GM23338 (cell line): ENCODE data around the gene DRC7. TPM values are rescaled to one million over a fixed set of nuclear protein-coding genes. Genes with fewer than 3 reads are reported as not detected.

Experiments
- ATAC-seq: fragments of 200-7000 bp; cut with Tn5 transposase; 3 replicates; pipeline ENCODE4 v1.9.1; 2020
- DNase-seq: peaks from one replicate; pipeline ENCODE4 v3.0.0-alpha.2; 2015; ENCODE audit warnings: low spot score
- H2AFZ ChIP-seq: fragments of 200-600 bp; sonication (generic); 2 replicates; pipeline ENCODE4 v1.8.0; 2016; ENCODE audit warnings: antibody characterized with exemption, mild to moderate bottlenecking, moderate library complexity
- H3F3A ChIP-seq: fragments of 200-600 bp; sonication (generic); replicated peaks from 2 replicates; pipeline ENCODE4 v1.8.0; 2017; ENCODE audit warnings: antibody characterized with exemption, mixed run types, low read depth
- H3K27ac ChIP-seq: fragments of 200-600 bp; sonication (generic); 2 replicates; pipeline ENCODE4 v1.6.1; 2016; ENCODE audit warnings: low read depth
- H3K27me3 ChIP-seq: fragments of 200-600 bp; sonication (generic); 2 replicates; pipeline ENCODE4 v1.8.0; 2016; ENCODE audit warnings: mild to moderate bottlenecking, mixed run types, moderate library complexity; ENCODE audit not compliant: insufficient read depth
- H3K36me3 ChIP-seq: fragments of 200-600 bp; sonication (generic); 2 replicates; pipeline ENCODE4 v1.8.0; 2016; ENCODE audit warnings: mild to moderate bottlenecking; ENCODE audit not compliant: insufficient read depth
- H3K4me1 ChIP-seq: fragments of 200-600 bp; sonication (generic); 2 replicates; pipeline ENCODE4 v1.8.0; 2016; ENCODE audit warnings: mild to moderate bottlenecking, moderate library complexity; ENCODE audit not compliant: insufficient read depth
- H3K4me2 ChIP-seq: fragments of 200-600 bp; sonication (generic); 2 replicates; pipeline ENCODE4 v1.7.1; 2017; ENCODE audit warnings: mixed run types
- H3K4me3 ChIP-seq: fragments of 200-600 bp; sonication (generic); 2 replicates; pipeline ENCODE4 v1.6.1; 2016; ENCODE audit warnings: mixed run types
- H3K79me2 ChIP-seq: fragments of 200-600 bp; sonication (generic); replicated peaks from 2 replicates; pipeline ENCODE4 v1.8.0; 2017; ENCODE audit warnings: mild to moderate bottlenecking; ENCODE audit not compliant: insufficient read depth
- H3K9me2 ChIP-seq: fragments of 200-600 bp; sonication (generic); 2 replicates; pipeline ENCODE4 v1.8.0; 2017; ENCODE audit not compliant: insufficient read depth
- H4K20me1 ChIP-seq: fragments of 200-600 bp; sonication (generic); replicated peaks from 2 replicates; pipeline ENCODE4 v1.8.0; 2017; ENCODE audit warnings: mild to moderate bottlenecking; ENCODE audit not compliant: insufficient read depth
- H3K27ac Mint-ChIP-seq: 2 replicates; pipeline ENCODE4 v1.8.0; 2020; ENCODE audit warnings: inconsistent platforms, mild to moderate bottlenecking, moderate library complexity, mixed read lengths
- H3K27me3 Mint-ChIP-seq: 3 replicates; pipeline ENCODE4 v1.8.0; 2022; ENCODE audit warnings: low read depth, mild to moderate bottlenecking, moderate library complexity, mixed read lengths, inconsistent platforms; ENCODE audit not compliant: insufficient read depth, poor library complexity
- H3K36me3 Mint-ChIP-seq: 3 replicates; pipeline ENCODE4 v1.8.0; 2021; ENCODE audit warnings: low read depth, mild to moderate bottlenecking, inconsistent platforms, moderate library complexity, mixed read lengths
- H3K4me1 Mint-ChIP-seq: 3 replicates; pipeline ENCODE4 v1.8.0; 2020; ENCODE audit warnings: mild to moderate bottlenecking, inconsistent platforms, mixed read lengths
- H3K4me3 Mint-ChIP-seq: 3 replicates; pipeline ENCODE4 v1.8.0; 2021; ENCODE audit warnings: moderate library complexity, mild to moderate bottlenecking, inconsistent platforms, mixed read lengths
- H3K9me3 Mint-ChIP-seq: 3 replicates; pipeline ENCODE4 v1.8.0; 2020; ENCODE audit warnings: moderate library complexity, mild to moderate bottlenecking, inconsistent platforms, mixed read lengths
- CREB1 ChIP-seq: fragments of 250-450 bp; sonication (Bioruptor Pico); IDR thresholded peaks from 2 replicates; pipeline ENCODE4 v1.5.0; 2020; ENCODE audit warnings: low read depth, mild to moderate bottlenecking, moderate library complexity
- CTCF ChIP-seq, 2 experiments: fragments of 200-600 bp in 1 of 2; sonication (generic) in 1 of 2; conservative IDR thresholded peaks; 2 replicates each; pipeline versions ENCODE4 v1.5.1 to v1.6.1; 2016 to 2017; ENCODE audit warnings: antibody characterized with exemption in 2 of 2, low read depth in 2 of 2, mild to moderate bottlenecking in 2 of 2, moderate library complexity in 1 of 2
- EZH2 ChIP-seq: fragments of 200-600 bp; sonication (generic); IDR thresholded peaks from one replicate; pipeline ENCODE4 v1.8.0; 2017; ENCODE audit warnings: antibody characterized with exemption, mild to moderate bottlenecking, low read depth; ENCODE audit not compliant: unreplicated experiment
- EZH2phosphoT487 ChIP-seq: fragments of 200-600 bp; sonication (generic); IDR thresholded peaks from one replicate; pipeline ENCODE4 v1.8.1; 2018; ENCODE audit warnings: antibody characterized with exemption; ENCODE audit not compliant: unreplicated experiment
- JUNB ChIP-seq: IDR thresholded peaks from one replicate; pipeline ENCODE4 v1.6.1; 2016; ENCODE audit warnings: antibody characterized with exemption; ENCODE audit not compliant: unreplicated experiment
- NANOG ChIP-seq: IDR thresholded peaks from 2 replicates; pipeline ENCODE4 v1.6.1; 2016; ENCODE audit warnings: antibody characterized with exemption, borderline replicate concordance
- POLR2AphosphoS5 ChIP-seq: IDR thresholded peaks from 2 replicates; pipeline ENCODE4 v1.6.1; 2016; ENCODE audit warnings: antibody characterized with exemption, low read depth
- REST ChIP-seq: IDR thresholded peaks from one replicate; pipeline ENCODE4 v1.6.1; 2018; ENCODE audit warnings: antibody characterized with exemption; ENCODE audit not compliant: unreplicated experiment
- STAT1 ChIP-seq: IDR thresholded peaks from one replicate; pipeline ENCODE4 v1.6.1; 2016; ENCODE audit warnings: antibody characterized with exemption; ENCODE audit not compliant: unreplicated experiment
- ZNF114 ChIP-seq: fragments of 250-450 bp; sonication (Bioruptor Pico); IDR thresholded peaks from 2 replicates; pipeline ENCODE4 v1.5.0; 2020; ENCODE audit warnings: mild to moderate bottlenecking, moderate library complexity
- ZNF331 ChIP-seq: fragments of 250-450 bp; sonication (Bioruptor Pico); IDR thresholded peaks from 2 replicates; pipeline ENCODE4 v1.5.0; 2020; ENCODE audit warnings: low read depth, mild to moderate bottlenecking, moderate library complexity
- ZNF462 ChIP-seq: fragments of 250-450 bp; sonication (Bioruptor Pico); IDR thresholded peaks from 2 replicates; pipeline ENCODE4 v1.5.0; 2020; ENCODE audit warnings: mild to moderate bottlenecking, moderate library complexity
- polyA plus RNA-seq: library from polyadenylated mRNA; unstranded; fragments of >200 nt; fragmentation: Nextera tagmentation; extraction: Ambion mirVana; gene quantifications from 2 replicates; pipeline ENCODE4 v1.2.1, GENCODE V29; 2016
- total RNA-seq: library from RNA; depleted of rRNA; stranded (reverse); fragments of >200 nt; shearing (Covaris generic); gene quantifications from 2 replicates; pipeline ENCODE4 v1.2.3, GENCODE V29; 2014
- TF ChIP-seq, protein P1 (sequence below): IDR thresholded peaks from 2 replicates; pipeline ENCODE4 v1.6.1; 2016; ENCODE audit warnings: antibody characterized with exemption

Gene DRC7
- total and polyA plus RNA-seq, 2 experiments from 2014 or later, result not detected

DNA sequence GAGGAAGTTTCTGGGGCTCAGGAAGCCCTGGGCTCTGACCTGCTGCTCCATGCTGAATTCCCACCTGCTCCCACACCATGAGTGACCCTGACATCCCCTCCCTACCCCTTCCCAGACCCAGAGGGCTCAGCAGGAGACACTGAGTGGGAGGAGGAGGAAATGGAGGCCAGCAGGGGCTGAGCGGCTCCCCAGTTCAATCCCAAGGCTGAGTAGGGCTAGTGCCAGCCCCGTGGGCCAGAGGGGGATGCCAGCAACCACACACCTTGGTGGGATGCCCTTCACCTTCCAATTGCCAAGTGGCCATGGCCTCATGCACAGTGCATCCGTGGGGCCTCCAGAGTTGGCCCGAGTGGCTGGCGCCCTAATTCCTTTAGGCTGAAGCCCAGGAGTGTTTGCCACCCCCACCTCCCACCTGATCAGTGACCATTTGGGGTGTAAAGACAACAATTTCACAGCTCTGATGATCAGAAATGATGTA is 27.5 kb upstream of the DRC7 start:
- no peak overlapping the region for H3K4me3 ChIP-seq
- no peaks in the 10 kb centered on the region; the same call in 1 of the 3 replicates for H3K9me3 Mint-ChIP-seq
- H4K20me1 ChIP-seq, result no peaks in the 10 kb centered on the region
- H3K27me3 Mint-ChIP-seq, result peaks cover 5% of the 10 kb centered on the region
- H2AFZ ChIP-seq, result no peak overlapping the region
- H3K9me2 ChIP-seq, result no peaks in the 10 kb centered on the region
- no peaks in the 10 kb centered on the region for H3K36me3 Mint-ChIP-seq
- no peaks in the 10 kb centered on the region for H3F3A ChIP-seq
- H3K79me2 ChIP-seq, result no peaks in the 10 kb centered on the region
- no peak overlapping the region for H3K4me3 Mint-ChIP-seq
- DNase-seq (no peak), ATAC-seq (no peak)
- TF ChIP-seq ZNF462 (CRISPR knock-in tag), result no peak
- TF ChIP-seq POLR2AphosphoS5, result no peak
- no peak for TF ChIP-seq ZNF331
- TF ChIP-seq, protein P1, sequence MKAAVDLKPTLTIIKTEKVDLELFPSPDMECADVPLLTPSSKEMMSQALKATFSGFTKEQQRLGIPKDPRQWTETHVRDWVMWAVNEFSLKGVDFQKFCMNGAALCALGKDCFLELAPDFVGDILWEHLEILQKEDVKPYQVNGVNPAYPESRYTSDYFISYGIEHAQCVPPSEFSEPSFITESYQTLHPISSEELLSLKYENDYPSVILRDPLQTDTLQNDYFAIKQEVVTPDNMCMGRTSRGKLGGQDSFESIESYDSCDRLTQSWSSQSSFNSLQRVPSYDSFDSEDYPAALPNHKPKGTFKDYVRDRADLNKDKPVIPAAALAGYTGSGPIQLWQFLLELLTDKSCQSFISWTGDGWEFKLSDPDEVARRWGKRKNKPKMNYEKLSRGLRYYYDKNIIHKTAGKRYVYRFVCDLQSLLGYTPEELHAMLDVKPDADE, result no peak
- TF ChIP-seq NANOG, result no peak
- TF ChIP-seq EZH2phosphoT487, result no peak
- TF ChIP-seq REST, result no peak
- no peak for TF ChIP-seq CTCF (conservative IDR thresholded peaks at IDR 0.05; ENCODE audit: low read depth in 2 of 2)
- no peak for TF ChIP-seq STAT1
- TF ChIP-seq CREB1 (CRISPR knock-in tag), result no peak
- no peak for TF ChIP-seq JUNB
- TF ChIP-seq EZH2, result no peak
- TF ChIP-seq ZNF114, result no peak
- peaks cover 4% of the 10 kb centered on the region; the same call in 2 of the 3 replicates for H3K4me1 Mint-ChIP-seq
- no peak overlapping the region for H3K27ac ChIP-seq
- H3K4me1 ChIP-seq, result no peaks in the 10 kb centered on the region
- H3K4me2 ChIP-seq, result no peak overlapping the region
- no peaks in the 10 kb centered on the region for H3K27me3 ChIP-seq
- H3K36me3 ChIP-seq, result no peaks in the 10 kb centered on the region
- H3K27ac Mint-ChIP-seq, result no peak overlapping the region
